Activated naive CD8-positive, alpha-beta T cell treated with anti-CD3 and anti-CD28 coated beads for 36 hours (primary cell): ENCODE data around the gene MTERF4. TPM values are rescaled to one million over a fixed set of nuclear protein-coding genes. Genes with fewer than 3 reads are reported as not detected.
"Not testable (repeated sequence)": the region's sequence is repeated elsewhere in the genome, so short reads cannot be mapped to it uniquely, and the experiment has no call there.

Source experiments
- DNase-seq: peaks from one replicate; pipeline ENCODE4 v3.0.0; 2021
- H3K27ac Mint-ChIP-seq: one replicate; pipeline ENCODE4 v1.8.0; 2022; ENCODE audit warnings: mild to moderate bottlenecking, moderate library complexity, mixed read lengths
- H3K27me3 Mint-ChIP-seq: one replicate; pipeline ENCODE4 v1.8.0; 2022; ENCODE audit warnings: mild to moderate bottlenecking, mixed read lengths
- H3K36me3 Mint-ChIP-seq: one replicate; pipeline ENCODE4 v1.8.0; 2021; ENCODE audit warnings: mild to moderate bottlenecking, mixed read lengths
- H3K4me1 Mint-ChIP-seq: one replicate; pipeline ENCODE4 v1.8.0; 2021; ENCODE audit warnings: mixed read lengths
- H3K4me3 Mint-ChIP-seq: one replicate; pipeline ENCODE4 v1.8.0; 2022; ENCODE audit warnings: mild to moderate bottlenecking, moderate library complexity, mixed read lengths
- H3K9me3 Mint-ChIP-seq: one replicate; pipeline ENCODE4 v1.8.0; 2022; ENCODE audit warnings: mixed read lengths
- total RNA-seq, 2 experiments: library from RNA; stranded (reverse); gene quantifications; one replicate each; pipeline ENCODE4 v1.2.3, GENCODE V29; 2021

The MTERF4 gene
- total RNA-seq, 2 experiments from 2014 or later: 34.5 to 35.6 TPM

DNA sequence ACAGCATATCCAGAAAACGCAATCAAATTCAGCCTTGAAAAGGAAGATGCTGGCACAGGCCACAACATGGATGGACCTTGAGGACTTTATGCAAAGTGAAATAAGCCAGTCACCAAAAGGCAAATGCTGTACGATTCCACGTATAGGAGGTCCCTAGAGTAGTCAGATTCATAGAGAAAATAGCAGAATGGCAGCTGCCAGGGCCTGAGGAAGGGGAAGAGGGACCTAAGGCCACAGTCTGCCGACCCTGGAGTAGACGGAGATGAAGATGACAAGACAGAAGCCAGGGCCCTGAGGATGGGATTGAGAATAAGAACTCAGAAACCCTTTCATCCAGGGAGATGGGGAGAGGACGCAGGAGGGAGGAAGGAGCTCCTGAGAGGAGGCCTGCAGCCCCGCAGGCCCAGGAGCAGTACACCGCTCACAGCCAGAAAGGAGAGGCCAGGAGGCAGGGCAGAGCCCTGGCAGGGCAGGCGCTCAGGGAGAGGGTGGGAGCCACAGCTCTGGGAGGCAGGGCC lies 8.1 kb upstream of the MTERF4 start:
- Mint-ChIP-seq H3K27ac (peak overlapping the region; percentile 92), H3K36me3 (peaks cover 54% of the 10 kb centered on the region), H3K27me3 (no peaks in the 10 kb centered on the region), H3K9me3 (no peaks in the 10 kb centered on the region), H3K4me1 (peaks cover 47% of the 10 kb centered on the region), H3K4me3 (peak overlapping the region; percentile 80)
- no peak for DNase-seq

DNA sequence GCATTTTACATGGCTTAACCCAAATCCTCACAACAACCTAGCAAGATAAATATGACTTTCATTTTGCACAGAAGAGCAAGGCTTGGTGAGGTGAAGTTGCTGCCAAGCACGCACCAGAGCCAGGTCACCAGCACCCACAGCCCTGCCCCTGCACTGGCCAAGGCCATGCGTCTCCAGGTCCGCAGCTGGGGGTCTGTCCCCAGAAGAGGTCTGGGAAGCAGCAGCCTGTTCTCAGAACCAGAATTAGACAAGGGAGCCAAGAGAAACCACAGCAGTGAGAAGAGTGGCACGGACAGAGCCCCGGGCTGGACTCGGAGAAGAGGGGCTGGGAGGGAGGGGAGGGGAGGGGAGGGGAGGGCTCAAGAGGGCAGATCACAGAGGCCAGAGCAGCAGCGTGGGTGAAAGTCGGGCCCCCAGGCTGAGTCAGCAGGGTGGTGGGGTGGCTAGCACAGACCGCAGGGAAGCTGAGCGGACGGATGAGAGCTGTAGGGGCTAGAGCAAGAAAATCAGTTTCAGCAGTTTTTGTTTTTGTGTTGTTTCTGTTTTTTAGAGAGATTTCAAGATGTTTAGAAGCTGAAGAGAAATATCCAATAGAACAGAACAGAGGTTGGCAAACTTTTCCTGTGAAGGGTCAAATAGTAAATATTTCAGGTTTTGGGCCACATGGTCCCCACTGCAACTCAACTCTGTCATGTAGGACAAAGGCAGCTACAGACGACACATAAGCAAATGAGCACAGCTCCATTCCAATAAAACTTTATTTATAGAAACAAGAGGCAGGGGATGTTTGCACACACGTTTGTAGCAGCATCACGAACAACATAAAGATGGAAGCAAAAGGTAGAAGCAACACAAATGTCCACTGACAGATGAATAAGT lies 7.4 kb upstream of the MTERF4 start:
- Mint-ChIP-seq H3K4me3 (peak overlapping the region; percentile 80), H3K36me3 (peaks cover 48% of the 10 kb centered on the region), H3K9me3 (no peaks in the 10 kb centered on the region), H3K27ac (peak overlapping the region; percentile 92), H3K4me1 (peaks cover 50% of the 10 kb centered on the region), H3K27me3 (no peaks in the 10 kb centered on the region)
- peak; percentile 66 for DNase-seq

DNA sequence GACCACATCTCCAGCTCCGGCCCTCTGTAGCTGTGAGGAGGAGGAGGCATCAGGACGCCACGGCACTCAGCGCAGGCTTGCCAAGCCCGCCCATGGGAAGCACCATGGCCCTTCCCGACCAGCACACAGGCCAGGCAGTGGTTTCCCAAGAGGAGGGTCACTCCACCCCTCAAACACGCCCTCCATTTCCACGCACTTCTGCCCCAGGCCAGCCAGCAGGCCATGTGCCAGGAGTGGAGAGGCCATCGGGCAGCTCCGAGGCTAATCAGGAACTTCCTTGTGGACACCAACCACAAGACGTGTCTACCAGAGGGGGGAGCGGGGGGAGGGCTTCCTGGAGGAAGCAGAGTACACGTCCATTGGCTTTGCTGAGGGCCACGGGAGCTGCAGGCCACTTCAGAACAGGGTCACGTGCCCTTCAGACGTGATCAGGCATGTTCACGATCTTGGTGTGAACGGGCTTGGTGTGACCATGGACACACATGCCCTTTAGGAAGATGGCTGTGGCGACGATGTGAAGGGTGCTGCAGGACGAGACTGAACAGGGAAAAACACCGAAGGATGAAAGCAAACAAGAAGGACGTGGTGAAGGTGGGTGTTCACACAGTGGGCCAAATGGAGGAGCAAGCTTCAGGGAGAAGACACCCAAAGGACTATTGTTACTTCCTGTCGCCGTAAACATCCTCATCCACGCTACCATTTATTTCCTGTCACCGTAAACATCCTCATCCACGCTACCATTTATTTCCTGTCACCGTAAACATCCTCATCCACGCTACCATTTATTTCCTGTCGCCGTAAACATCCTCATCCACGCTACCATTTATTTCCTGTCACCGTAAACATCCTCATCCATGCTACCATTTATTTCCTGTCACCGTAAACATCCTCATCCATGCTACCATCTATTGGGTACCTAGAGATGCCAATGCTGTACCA lies 6.5 kb upstream of the MTERF4 start:
- no peak for DNase-seq
- no peaks in the 10 kb centered on the region for H3K9me3 Mint-ChIP-seq
- peak overlapping the region; percentile 80 for H3K4me3 Mint-ChIP-seq
- peaks cover 57% of the 10 kb centered on the region for H3K4me1 Mint-ChIP-seq
- H3K27me3 Mint-ChIP-seq: no peaks in the 10 kb centered on the region
- peaks cover 48% of the 10 kb centered on the region for H3K36me3 Mint-ChIP-seq
- peak overlapping the region; percentile 92 for H3K27ac Mint-ChIP-seq

DNA sequence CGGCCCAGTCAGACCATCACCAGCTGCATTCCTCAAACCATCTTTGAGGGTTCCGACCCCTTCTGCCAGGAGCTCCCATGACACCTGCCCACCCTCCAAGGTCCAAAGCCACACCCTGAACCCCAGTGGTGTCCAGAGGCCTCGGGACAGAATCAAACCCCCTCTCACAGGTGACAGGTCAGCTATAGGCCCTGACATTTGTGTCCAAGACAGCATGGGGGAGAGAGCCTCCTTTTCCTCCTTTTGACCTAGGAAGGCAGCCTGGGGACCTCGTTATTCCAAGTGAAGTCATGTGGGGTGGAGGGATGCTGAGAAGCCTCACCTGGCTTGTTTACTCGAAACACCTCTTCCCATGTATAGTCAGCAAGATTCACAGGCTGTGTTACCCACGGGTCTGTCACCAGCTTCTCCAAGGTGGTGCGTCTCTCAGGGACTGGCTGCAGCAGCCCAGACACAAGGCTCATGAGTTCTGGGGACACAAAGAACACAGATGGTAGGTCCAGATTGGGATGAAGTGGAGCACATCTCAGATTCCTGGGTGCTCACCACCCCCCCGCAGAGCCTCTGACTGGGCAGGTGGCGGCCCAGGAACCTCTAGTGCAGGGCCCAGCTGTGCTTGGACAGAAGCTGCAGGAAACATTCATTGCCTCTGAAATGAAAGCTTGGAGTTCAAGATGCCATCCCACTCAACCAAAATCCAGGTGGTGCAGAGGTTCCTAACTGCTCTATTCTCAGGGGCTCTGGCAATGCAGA lies 5.1 kb upstream of the MTERF4 start:
- Mint-ChIP-seq H3K4me3 (no peak overlapping the region), H3K36me3 (peaks cover 44% of the 10 kb centered on the region), H3K9me3 (no peaks in the 10 kb centered on the region), H3K27me3 (no peaks in the 10 kb centered on the region), H3K4me1 (peaks cover 55% of the 10 kb centered on the region), H3K27ac (peak overlapping the region; percentile 92)
- no peak for DNase-seq

DNA sequence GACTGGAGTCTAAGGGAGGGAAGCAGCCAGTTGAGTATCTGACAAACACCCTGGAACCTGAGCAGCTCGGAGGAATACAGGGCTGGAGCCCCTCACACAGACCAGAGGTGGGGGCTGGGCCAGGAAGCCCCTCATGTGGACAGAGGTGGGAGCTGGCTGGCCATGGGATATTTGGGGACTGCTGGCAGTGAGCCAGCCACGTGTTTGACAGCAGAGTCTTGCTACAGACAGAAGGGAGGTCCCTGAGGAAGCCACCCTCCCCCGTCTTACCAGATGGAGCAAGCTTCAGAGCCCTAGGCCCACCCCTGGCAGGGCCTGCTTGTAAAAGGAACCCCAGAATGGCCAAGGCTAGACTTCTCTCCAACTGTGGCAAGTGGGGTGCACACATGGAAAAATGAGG lies 3.6 kb upstream of the MTERF4 start:
- DNase-seq: no peak
- H3K36me3 Mint-ChIP-seq: peaks cover 36% of the 10 kb centered on the region
- peaks cover 49% of the 10 kb centered on the region for H3K4me1 Mint-ChIP-seq
- H3K27ac Mint-ChIP-seq: peak overlapping the region; percentile 79
- no peaks in the 10 kb centered on the region for H3K9me3 Mint-ChIP-seq
- H3K4me3 Mint-ChIP-seq: no peak overlapping the region
- H3K27me3 Mint-ChIP-seq: no peaks in the 10 kb centered on the region

DNA sequence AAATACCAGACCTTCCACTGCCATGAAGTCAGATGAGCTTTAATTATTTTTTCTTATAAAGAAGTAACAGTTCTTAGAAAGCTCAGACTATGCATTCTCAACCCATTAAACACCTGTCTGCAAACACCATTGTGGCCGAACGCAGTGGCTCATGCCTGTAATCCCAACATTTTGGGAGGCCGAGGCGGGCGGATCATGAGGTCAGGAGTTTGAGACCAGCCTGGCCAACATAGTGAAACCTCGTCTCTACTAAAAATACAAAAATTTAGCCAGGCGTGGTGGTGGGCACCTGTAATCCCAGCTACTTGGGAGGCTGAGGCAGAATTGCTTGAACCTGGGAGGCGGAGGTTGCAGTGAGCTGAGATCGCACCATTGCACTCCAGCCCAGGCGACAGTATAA lies 2.5 kb upstream of the MTERF4 start:
- peak overlapping the region; percentile 98 for H3K27ac Mint-ChIP-seq
- not testable (repeated sequence) for H3K9me3 Mint-ChIP-seq, H3K27me3 Mint-ChIP-seq, DNase-seq, H3K4me3 Mint-ChIP-seq
- H3K4me1 Mint-ChIP-seq: peaks cover 54% of the 10 kb centered on the region
- H3K36me3 Mint-ChIP-seq: peaks cover 36% of the 10 kb centered on the region

DNA sequence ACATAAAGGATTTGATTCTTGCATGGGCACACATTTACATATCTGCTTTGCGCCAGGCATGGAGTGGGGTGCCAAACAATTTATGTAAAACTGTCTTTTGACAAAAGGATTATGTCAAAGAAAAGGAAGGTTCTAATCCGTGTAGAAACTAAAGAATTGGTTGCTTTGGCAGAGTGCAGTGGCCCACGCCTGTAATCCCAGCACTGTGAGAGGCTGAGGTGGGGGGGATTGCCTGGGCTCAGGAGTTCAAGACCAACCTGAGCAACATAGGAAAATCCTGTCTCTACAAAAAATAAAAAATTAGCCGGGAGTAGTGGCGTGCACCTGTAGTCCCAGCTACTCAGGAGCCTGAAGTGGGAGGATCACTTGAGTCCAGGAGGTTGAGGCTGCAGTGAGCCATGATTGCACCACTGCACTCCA lies 1.1 kb upstream of the MTERF4 start:
- Mint-ChIP-seq H3K27ac (peak overlapping the region; percentile 98), H3K4me3 (peak overlapping the region; percentile 98), H3K4me1 (peaks cover 54% of the 10 kb centered on the region), H3K36me3 (peaks cover 39% of the 10 kb centered on the region), H3K9me3 (no peaks in the 10 kb centered on the region), H3K27me3 (no peaks in the 10 kb centered on the region)
- no peak for DNase-seq

DNA sequence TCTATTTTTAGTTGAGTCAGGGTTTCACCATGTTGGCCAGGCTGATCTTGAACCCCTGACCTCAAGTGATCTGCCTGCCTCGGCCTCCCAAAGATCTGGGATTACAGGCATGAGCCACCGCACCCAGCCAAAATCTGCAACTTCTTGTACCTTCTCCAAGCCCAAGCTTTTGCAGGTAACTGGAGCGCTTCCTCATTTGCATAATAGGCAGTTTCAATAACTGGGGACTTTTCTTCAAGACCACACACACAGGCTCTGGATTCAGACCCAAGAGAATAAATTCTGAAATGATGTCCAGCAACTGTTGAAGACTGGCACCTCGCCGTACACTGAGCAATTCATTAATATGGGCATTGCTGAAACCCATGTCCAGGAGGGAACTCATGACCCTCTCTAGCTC lies 2.8 kb downstream of the MTERF4 start:
- H3K4me1 Mint-ChIP-seq: peaks cover 73% of the 10 kb centered on the region
- H3K27ac Mint-ChIP-seq: peak overlapping the region; percentile 28
- DNase-seq: no peak
- H3K27me3 Mint-ChIP-seq: no peaks in the 10 kb centered on the region
- H3K36me3 Mint-ChIP-seq: peaks cover 59% of the 10 kb centered on the region
- H3K9me3 Mint-ChIP-seq: peaks cover 8% of the 10 kb centered on the region
- no peak overlapping the region for H3K4me3 Mint-ChIP-seq

DNA sequence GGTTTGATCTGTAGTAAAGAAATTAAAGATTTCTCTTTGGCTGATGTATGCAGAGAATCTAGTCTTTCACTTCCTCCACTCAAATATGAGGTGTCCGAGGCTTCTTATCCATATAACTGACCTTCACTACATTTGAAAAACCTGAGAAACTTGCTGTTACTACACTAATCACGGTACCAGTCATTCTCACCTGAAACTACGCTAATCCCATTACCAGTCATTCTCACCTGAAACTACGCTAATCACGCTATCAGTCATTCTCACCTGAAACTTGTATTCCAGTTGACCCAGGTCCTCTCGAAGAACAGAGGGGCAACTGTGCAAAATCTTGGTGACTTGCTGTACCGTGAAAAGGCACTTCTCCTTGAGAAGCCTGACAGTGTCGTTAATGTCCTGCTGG lies 5.1 kb downstream of the MTERF4 start:
- H3K9me3 Mint-ChIP-seq: peaks cover 8% of the 10 kb centered on the region
- H3K4me3 Mint-ChIP-seq: no peak overlapping the region
- peaks cover 67% of the 10 kb centered on the region for H3K4me1 Mint-ChIP-seq
- H3K27me3 Mint-ChIP-seq: no peaks in the 10 kb centered on the region
- DNase-seq: no peak
- H3K36me3 Mint-ChIP-seq: peaks cover 60% of the 10 kb centered on the region
- peak overlapping the region; percentile 94 for H3K27ac Mint-ChIP-seq

DNA sequence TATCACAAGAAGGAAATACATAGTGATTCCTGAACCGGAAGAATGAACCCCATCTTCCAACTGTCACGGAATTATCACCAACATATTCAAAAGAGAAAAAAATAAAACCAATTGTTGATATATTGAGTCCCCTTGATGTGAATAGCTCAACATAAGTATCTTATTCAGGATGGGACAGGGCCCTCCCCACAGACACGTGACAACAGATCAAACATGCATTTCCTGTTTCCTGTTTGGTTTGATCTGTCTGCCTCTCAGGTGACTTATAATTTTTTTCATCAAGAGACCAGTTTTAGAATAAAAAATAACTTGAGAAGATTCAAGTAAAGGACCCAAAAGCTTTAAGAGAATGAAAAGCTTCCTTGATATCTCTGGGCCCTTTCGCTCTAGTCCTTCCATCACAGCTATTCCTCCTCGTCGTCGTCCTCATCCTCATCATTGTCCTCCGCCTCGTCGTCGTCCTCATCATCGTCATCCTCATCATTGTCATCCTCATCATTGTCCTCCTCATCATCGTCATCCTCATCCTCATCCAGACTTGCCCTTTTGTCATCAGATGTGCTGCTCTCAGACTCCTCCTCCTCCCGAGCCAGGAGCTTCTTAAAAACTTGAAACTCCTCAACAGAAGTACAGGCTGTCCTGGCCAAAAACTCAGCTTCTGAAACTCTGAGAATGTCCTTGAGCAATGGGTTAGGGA lies 6.3 kb downstream of the MTERF4 start:
- Mint-ChIP-seq H3K36me3 (peaks cover 62% of the 10 kb centered on the region), H3K9me3 (peaks cover 8% of the 10 kb centered on the region), H3K4me1 (peaks cover 67% of the 10 kb centered on the region), H3K27me3 (no peaks in the 10 kb centered on the region), H3K27ac (peak overlapping the region; percentile 94), H3K4me3 (peak overlapping the region; percentile 60)
- DNase-seq: no peak

DNA sequence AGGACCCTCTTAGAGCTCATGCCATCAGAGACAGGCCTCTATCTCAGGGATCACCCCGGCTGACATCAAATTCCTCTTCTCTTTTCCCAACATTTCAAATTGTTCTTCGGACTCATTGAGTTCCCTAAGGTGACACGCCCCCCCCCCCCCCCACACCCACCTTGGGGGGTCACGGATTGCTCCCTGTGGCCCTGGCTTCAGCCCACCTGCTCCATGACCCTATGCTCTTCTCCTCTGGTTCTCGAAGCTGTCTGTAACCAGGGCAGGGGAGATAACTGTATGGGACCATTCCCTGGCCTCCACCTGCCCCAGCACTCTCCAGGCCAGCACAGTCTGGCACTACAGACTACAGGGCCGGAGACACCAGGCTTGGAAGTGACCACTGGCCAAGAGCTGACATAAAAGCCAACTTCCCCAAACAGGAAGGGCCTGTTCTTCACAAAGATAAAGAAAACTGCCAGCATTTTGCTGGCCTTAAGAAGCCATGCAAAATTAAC lies 7.1 kb downstream of the MTERF4 start:
- H3K27me3 Mint-ChIP-seq: no peaks in the 10 kb centered on the region
- H3K27ac Mint-ChIP-seq: peak overlapping the region; percentile 94
- peaks cover 58% of the 10 kb centered on the region for H3K36me3 Mint-ChIP-seq
- peaks cover 61% of the 10 kb centered on the region for H3K4me1 Mint-ChIP-seq
- H3K9me3 Mint-ChIP-seq: peaks cover 8% of the 10 kb centered on the region
- DNase-seq: no peak
- no peak overlapping the region for H3K4me3 Mint-ChIP-seq

DNA sequence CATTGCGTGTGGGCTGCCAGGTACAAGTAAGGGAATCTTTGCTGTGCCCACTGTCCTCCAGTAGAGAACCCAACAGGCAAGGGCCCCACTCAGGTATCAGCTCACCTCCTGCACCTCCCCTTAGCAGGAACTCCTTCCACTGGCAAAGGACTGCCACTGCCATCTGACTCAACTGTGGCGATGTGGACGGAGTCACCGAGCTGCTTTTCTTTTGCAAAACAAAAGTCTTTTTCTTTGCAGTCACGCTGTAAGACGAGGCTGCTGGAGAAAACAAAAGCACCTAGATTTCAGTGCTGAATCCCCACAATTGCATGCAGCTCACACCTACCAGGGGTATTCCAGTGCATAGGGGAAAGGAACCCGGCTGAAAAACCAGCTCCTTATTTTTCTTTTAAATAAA lies 7.9 kb downstream of the MTERF4 start:
- Mint-ChIP-seq H3K27me3 (no peaks in the 10 kb centered on the region), H3K4me1 (peaks cover 58% of the 10 kb centered on the region), H3K27ac (peak overlapping the region; percentile 29), H3K9me3 (peaks cover 8% of the 10 kb centered on the region), H3K4me3 (no peak overlapping the region), H3K36me3 (peaks cover 55% of the 10 kb centered on the region)
- no peak for DNase-seq

DNA sequence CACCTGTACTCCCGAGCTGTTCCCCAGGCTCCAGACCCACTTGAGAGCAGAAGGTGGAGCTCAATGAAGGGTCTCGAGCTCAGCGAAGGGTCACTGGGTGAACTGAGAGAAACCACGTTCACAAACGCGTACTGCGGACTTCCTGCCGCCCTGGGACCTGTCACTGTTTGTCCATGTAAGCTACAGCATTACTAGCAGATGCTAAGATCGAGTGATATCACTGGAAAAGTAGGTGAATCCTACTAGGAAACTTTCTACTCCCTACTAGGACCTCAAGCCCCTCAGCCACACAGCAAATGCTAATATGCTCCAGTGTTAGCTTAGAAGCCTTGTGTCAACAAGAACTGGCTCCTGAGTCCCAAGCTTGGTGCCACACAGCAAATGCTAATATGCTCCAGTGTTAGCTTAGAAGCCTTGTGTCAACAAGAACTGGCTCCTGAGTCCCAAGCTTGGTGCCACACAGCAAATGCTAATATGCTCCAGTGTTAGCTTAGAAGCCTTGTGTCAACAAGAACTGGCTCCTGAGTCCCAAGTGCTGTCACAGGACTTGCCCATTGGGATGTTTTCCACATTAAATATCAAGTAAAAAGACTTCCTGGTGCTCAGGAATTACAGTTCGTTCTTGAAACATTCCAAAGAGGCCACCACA lies 8.8 kb downstream of the MTERF4 start:
- not testable (repeated sequence) for DNase-seq, H3K27me3 Mint-ChIP-seq, H3K9me3 Mint-ChIP-seq, H3K4me3 Mint-ChIP-seq, H3K27ac Mint-ChIP-seq
- Mint-ChIP-seq H3K4me1 (peaks cover 59% of the 10 kb centered on the region), H3K36me3 (peaks cover 56% of the 10 kb centered on the region)
